Left lung (tissue), 10 donors: Measurements from ENCODE around the gene TMBIM6. TPM values are rescaled to one million over a fixed set of nuclear protein-coding genes. Genes with fewer than 3 reads are reported as not detected.
A peak's percentile ranks its signal among the peaks of the same experiment; 100 is the strongest.
"Not testable (repeated sequence)": the region's sequence is repeated elsewhere in the genome, so short reads cannot be mapped to it uniquely, and the experiment has no call there.

Experiments
- ATAC-seq: fragments of 200-7000 bp; cut with Tn5 transposase; one replicate; pipeline ENCODE4 v1.9.1; 2020; ENCODE audit warnings: moderate library complexity
- DNase-seq, 4 donors: peaks; one replicate each; pipeline ENCODE4 v3.0.0-alpha.2; 2013 to 2020
- H3K27ac ChIP-seq, 2 donors: fragments of 200-600 bp; sonication (generic) in 1 of 2; one replicate each; pipeline versions ENCODE4 v1.5.0 to v1.8.0; 2020 to 2021
- H3K27me3 ChIP-seq, 2 donors: fragments of 200-600 bp; sonication (generic) in 1 of 2; one replicate each; pipeline versions ENCODE4 v1.5.0 to v1.8.0; 2020 to 2021
- H3K36me3 ChIP-seq, 2 donors: fragments of 200-600 bp; sonication (generic) in 1 of 2; one replicate each; pipeline versions ENCODE4 v1.5.0 to v1.8.0; 2020 to 2021
- H3K4me1 ChIP-seq, 2 donors: fragments of 200-600 bp; one replicate each; pipeline ENCODE4 v1.8.0; 2021
- H3K4me3 ChIP-seq, 2 donors: fragments of 200-600 bp; sonication (generic) in 1 of 2; one replicate each; pipeline versions ENCODE4 v1.5.0 to v1.8.0; 2020 to 2021; ENCODE audit warnings: mild to moderate bottlenecking in 1 of 2
- H3K9me3 ChIP-seq, 2 donors: fragments of 200-600 bp; sonication (generic) in 1 of 2; one replicate each; pipeline versions ENCODE4 v1.5.0 to v1.8.0; 2020 to 2021
- intact Hi-C, 2 donors: fragments of 100-400 bp; cut with DNase I; formaldehyde crosslinking; loops; one replicate each; pipeline versions ENCODE4 v1.11.2 to v1.14.2; 2022
- polyA plus RNA-seq, 6 donors: library from polyadenylated mRNA; unstranded; fragments of 120-200 nt; gene quantifications; one replicate each; pipeline ENCODE4 v1.2.1, GENCODE V29; 2013; ENCODE audit not compliant: insufficient read length in 6 of 6
- total RNA-seq, 2 donors: library from RNA; stranded (reverse); fragmentation: NEBNext Ultra II Directional; extraction: Animal tissue kit (Norgen Biotek cat#: 25700); gene quantifications; one replicate each; pipeline ENCODE4 v1.2.1, GENCODE V29; 2021
- TF ChIP-seq, protein P1 (sequence below), 2 donors: fragments of 200-600 bp; sonication (generic) in 1 of 2; IDR thresholded peaks; one replicate each; pipeline versions ENCODE4 v1.5.0 to v1.8.0; 2021; ENCODE audit warnings: antibody characterized with exemption in 2 of 2
- donor health status: DM: no; HTN: yes; CAD: no.
- donor health status: DM: no; HTN: no; CAD: no.

The TMBIM6 gene
- total and polyA plus RNA-seq, 8 donors = 422 to 876 (median 493) TPM

DNA sequence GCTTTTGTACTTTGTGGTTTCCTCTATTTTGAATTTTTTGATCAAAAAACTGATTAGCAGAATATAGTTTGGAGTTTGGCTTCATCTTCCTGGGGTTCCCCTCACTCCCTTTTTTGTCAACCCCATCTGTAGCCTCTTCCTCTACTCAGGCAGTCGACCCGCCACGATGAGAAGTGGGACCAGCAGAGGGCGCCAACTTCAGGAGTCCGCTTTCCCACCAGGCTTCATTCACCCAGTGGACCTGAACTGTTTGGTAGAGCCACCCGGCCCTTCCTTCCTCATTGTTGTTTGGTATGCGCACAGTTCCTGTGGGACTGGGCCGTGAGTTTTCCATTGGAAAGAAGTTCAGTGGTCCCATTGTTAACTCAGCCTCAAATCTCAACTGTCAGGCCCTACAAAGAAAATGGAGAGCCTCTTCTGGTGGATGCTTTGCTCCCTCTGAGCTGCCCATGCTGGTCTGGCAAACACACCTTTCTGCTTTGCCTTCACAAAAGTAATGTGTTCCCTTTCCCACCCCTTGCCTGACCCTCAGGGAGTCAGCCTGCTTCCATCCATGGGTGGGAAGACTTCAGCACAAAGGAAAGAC, 21.7 kb downstream of the TMBIM6 start:
- Histone ChIP-seq H3K36me3 (peaks cover 7 to 80% of the 10 kb centered on the region in 2 donors), H3K27me3 (no peaks in the 10 kb centered on the region), H3K27ac (peak overlapping the region in 1 of 2 donors; percentile 45), H3K4me1 (peaks cover 0 to 19% of the 10 kb centered on the region in 2 donors), H3K9me3 (no peaks in the 10 kb centered on the region), H3K4me3 (no peak overlapping the region)
- TF ChIP-seq, protein P1, sequence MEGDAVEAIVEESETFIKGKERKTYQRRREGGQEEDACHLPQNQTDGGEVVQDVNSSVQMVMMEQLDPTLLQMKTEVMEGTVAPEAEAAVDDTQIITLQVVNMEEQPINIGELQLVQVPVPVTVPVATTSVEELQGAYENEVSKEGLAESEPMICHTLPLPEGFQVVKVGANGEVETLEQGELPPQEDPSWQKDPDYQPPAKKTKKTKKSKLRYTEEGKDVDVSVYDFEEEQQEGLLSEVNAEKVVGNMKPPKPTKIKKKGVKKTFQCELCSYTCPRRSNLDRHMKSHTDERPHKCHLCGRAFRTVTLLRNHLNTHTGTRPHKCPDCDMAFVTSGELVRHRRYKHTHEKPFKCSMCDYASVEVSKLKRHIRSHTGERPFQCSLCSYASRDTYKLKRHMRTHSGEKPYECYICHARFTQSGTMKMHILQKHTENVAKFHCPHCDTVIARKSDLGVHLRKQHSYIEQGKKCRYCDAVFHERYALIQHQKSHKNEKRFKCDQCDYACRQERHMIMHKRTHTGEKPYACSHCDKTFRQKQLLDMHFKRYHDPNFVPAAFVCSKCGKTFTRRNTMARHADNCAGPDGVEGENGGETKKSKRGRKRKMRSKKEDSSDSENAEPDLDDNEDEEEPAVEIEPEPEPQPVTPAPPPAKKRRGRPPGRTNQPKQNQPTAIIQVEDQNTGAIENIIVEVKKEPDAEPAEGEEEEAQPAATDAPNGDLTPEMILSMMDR (IDR thresholded peaks at IDR 0.05) = peak; percentile 68 to 75
- DNase-seq (peak in 3 of 4 donors; percentile 51 to 88 (median 59)), ATAC-seq (peak; percentile 83)
- intact Hi-C loops = no loop called here

DNA sequence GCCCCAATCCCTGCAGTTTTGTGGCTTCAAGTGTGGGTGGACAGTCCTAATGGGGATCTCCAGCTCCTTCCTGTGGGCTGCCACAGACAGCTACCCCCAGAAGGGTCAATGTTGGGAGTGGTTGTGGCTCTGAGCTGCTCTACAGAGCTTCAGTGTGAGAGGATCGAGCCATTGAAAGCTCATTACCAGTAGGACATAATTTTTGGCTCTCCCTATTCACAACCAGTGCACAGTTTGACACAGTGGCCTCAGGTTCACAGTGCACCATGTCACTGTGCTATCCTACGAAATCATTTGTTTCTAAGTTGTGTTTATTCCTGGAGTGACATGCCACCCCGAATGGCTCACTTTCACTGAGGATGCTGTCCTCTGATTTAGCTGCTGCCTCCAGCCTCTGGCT, 22.8 kb downstream of the TMBIM6 start:
- H3K4me1 ChIP-seq = peaks cover 0 to 19% of the 10 kb centered on the region in 2 donors
- H3K9me3 ChIP-seq = no peaks in the 10 kb centered on the region
- no peak overlapping the region for H3K27ac ChIP-seq
- TF ChIP-seq, protein P1 (IDR thresholded peaks at IDR 0.05) = no peak
- ATAC-seq (no peak), DNase-seq (no peak)
- no peak overlapping the region for H3K4me3 ChIP-seq
- H3K36me3 ChIP-seq = peaks cover 4 to 70% of the 10 kb centered on the region in 2 donors
- intact Hi-C loops = no loop called here
- H3K27me3 ChIP-seq = no peaks in the 10 kb centered on the region

DNA sequence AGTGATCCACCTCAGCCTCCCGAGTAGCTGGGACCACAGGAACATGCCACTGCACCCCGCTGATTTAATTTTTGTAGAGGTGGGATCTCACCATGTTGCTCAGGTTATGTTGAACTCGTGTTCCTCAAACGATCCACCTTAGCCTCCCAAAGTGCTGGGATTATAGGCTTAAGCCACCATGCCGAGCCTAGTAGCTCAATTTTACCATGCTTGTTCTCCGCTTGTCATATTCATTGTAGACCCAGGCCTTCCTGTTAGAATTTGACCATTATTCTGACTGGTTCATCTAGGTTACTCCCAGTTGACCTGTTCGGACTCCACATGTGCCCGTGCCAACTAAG, 24.7 kb downstream of the TMBIM6 start:
- no peak for DNase-seq
- Histone ChIP-seq H3K36me3 (peaks cover 0 to 51% of the 10 kb centered on the region in 2 donors), H3K27me3 (no peaks in the 10 kb centered on the region), H3K9me3 (no peaks in the 10 kb centered on the region), H3K4me1 (peaks cover 0 to 19% of the 10 kb centered on the region in 2 donors), H3K4me3 (no peak overlapping the region), H3K27ac (no peak overlapping the region)
- TF ChIP-seq, protein P1 (IDR thresholded peaks at IDR 0.05) = no peak
- no peak for ATAC-seq
- intact Hi-C loops = no loop called here

- intact Hi-C loops = no loop called here
- ATAC-seq = no peak
- Histone ChIP-seq H3K4me1 (peaks cover 0 to 13% of the 10 kb centered on the region in 2 donors), H3K27ac (no peak overlapping the region), H3K27me3 (no peaks in the 10 kb centered on the region), H3K9me3 (no peaks in the 10 kb centered on the region), H3K36me3 (peaks cover 0 to 38% of the 10 kb centered on the region in 2 donors), H3K4me3 (no peak overlapping the region)
- DNase-seq = no peak
- TF ChIP-seq, protein P1 (IDR thresholded peaks at IDR 0.05) = no peak
Observed at GRCh38 chr12:49767333-49767732, 26.0 kb downstream of the TMBIM6 start.

GRCh38 chr12:49773102-49773501, 31.7 kb downstream of the TMBIM6 start:
- H3K27me3 ChIP-seq, intact Hi-C loops, ATAC-seq, H3K36me3 ChIP-seq, H3K4me1 ChIP-seq, H3K9me3 ChIP-seq, H3K4me3 ChIP-seq, H3K27ac ChIP-seq, DNase-seq: not testable (repeated sequence)

DNA sequence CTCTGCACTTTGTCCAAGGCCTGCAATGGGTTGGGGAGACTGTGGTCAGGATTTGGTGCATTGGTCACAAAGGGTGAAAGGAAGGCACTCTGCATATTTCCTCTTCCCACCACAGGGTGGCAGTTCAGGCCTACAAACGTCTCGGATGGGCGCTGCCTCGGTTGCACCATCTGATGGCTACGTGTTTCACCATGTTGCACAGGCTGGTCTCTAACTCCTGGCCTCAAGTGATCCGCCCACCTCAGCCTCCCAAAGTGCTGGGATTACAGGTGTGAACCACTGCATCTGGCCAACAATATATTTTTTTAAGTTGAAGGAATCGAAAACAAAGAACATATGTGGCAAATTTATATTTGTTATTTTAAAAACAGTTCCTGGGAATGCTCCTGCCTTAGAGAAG, 35.1 kb downstream of the TMBIM6 start:
- H3K36me3 ChIP-seq = no peaks in the 10 kb centered on the region
- ATAC-seq = peak; percentile 95
- H3K4me1 ChIP-seq = peaks cover 0 to 9% of the 10 kb centered on the region in 2 donors
- H3K27me3 ChIP-seq = peaks cover 0 to 5% of the 10 kb centered on the region in 2 donors
- H3K27ac ChIP-seq = no peak overlapping the region
- no peaks in the 10 kb centered on the region for H3K9me3 ChIP-seq
- DNase-seq = peak; percentile 56 to 83 (median 72)
- TF ChIP-seq, protein P1 (IDR thresholded peaks at IDR 0.05) = peak; percentile 81 to 83
- no peak overlapping the region for H3K4me3 ChIP-seq
- intact Hi-C loops = loop anchor here in 1 of 2 donors (2.0 kb wide), 1 partner anchor 62 kb away; no protein-coding TSS in a partner anchor
